GM23338 (cell line): ENCODE measurements around the gene INTU. TPM values are rescaled to one million over a fixed set of nuclear protein-coding genes. Genes with fewer than 3 reads are reported as not detected.
A peak's percentile ranks its signal among the peaks of the same experiment; 100 is the strongest.

Experiments
- ATAC-seq: fragments of 200-7000 bp; cut with Tn5 transposase; 3 replicates; pipeline ENCODE4 v1.9.1; 2020
- DNase-seq: peaks from one replicate; pipeline ENCODE4 v3.0.0-alpha.2; 2015; ENCODE audit warnings: low spot score
- H2AFZ ChIP-seq: fragments of 200-600 bp; sonication (generic); 2 replicates; pipeline ENCODE4 v1.8.0; 2016; ENCODE audit warnings: antibody characterized with exemption, mild to moderate bottlenecking, moderate library complexity
- H3F3A ChIP-seq: fragments of 200-600 bp; sonication (generic); replicated peaks from 2 replicates; pipeline ENCODE4 v1.8.0; 2017; ENCODE audit warnings: antibody characterized with exemption, mixed run types, low read depth
- H3K27ac ChIP-seq: fragments of 200-600 bp; sonication (generic); 2 replicates; pipeline ENCODE4 v1.6.1; 2016; ENCODE audit warnings: low read depth
- H3K27me3 ChIP-seq: fragments of 200-600 bp; sonication (generic); 2 replicates; pipeline ENCODE4 v1.8.0; 2016; ENCODE audit warnings: mild to moderate bottlenecking, mixed run types, moderate library complexity; ENCODE audit not compliant: insufficient read depth
- H3K36me3 ChIP-seq: fragments of 200-600 bp; sonication (generic); 2 replicates; pipeline ENCODE4 v1.8.0; 2016; ENCODE audit warnings: mild to moderate bottlenecking; ENCODE audit not compliant: insufficient read depth
- H3K4me1 ChIP-seq: fragments of 200-600 bp; sonication (generic); 2 replicates; pipeline ENCODE4 v1.8.0; 2016; ENCODE audit warnings: mild to moderate bottlenecking, moderate library complexity; ENCODE audit not compliant: insufficient read depth
- H3K4me2 ChIP-seq: fragments of 200-600 bp; sonication (generic); 2 replicates; pipeline ENCODE4 v1.7.1; 2017; ENCODE audit warnings: mixed run types
- H3K4me3 ChIP-seq: fragments of 200-600 bp; sonication (generic); 2 replicates; pipeline ENCODE4 v1.6.1; 2016; ENCODE audit warnings: mixed run types
- H3K79me2 ChIP-seq: fragments of 200-600 bp; sonication (generic); replicated peaks from 2 replicates; pipeline ENCODE4 v1.8.0; 2017; ENCODE audit warnings: mild to moderate bottlenecking; ENCODE audit not compliant: insufficient read depth
- H3K9me2 ChIP-seq: fragments of 200-600 bp; sonication (generic); 2 replicates; pipeline ENCODE4 v1.8.0; 2017; ENCODE audit not compliant: insufficient read depth
- H4K20me1 ChIP-seq: fragments of 200-600 bp; sonication (generic); replicated peaks from 2 replicates; pipeline ENCODE4 v1.8.0; 2017; ENCODE audit warnings: mild to moderate bottlenecking; ENCODE audit not compliant: insufficient read depth
- H3K27ac Mint-ChIP-seq: 2 replicates; pipeline ENCODE4 v1.8.0; 2020; ENCODE audit warnings: inconsistent platforms, mild to moderate bottlenecking, moderate library complexity, mixed read lengths
- H3K27me3 Mint-ChIP-seq: 3 replicates; pipeline ENCODE4 v1.8.0; 2022; ENCODE audit warnings: low read depth, mild to moderate bottlenecking, moderate library complexity, mixed read lengths, inconsistent platforms; ENCODE audit not compliant: insufficient read depth, poor library complexity
- H3K36me3 Mint-ChIP-seq: 3 replicates; pipeline ENCODE4 v1.8.0; 2021; ENCODE audit warnings: low read depth, mild to moderate bottlenecking, inconsistent platforms, moderate library complexity, mixed read lengths
- H3K4me1 Mint-ChIP-seq: 3 replicates; pipeline ENCODE4 v1.8.0; 2020; ENCODE audit warnings: mild to moderate bottlenecking, inconsistent platforms, mixed read lengths
- H3K4me3 Mint-ChIP-seq: 3 replicates; pipeline ENCODE4 v1.8.0; 2021; ENCODE audit warnings: moderate library complexity, mild to moderate bottlenecking, inconsistent platforms, mixed read lengths
- H3K9me3 Mint-ChIP-seq: 3 replicates; pipeline ENCODE4 v1.8.0; 2020; ENCODE audit warnings: moderate library complexity, mild to moderate bottlenecking, inconsistent platforms, mixed read lengths
- CREB1 ChIP-seq: fragments of 250-450 bp; sonication (Bioruptor Pico); IDR thresholded peaks from 2 replicates; pipeline ENCODE4 v1.5.0; 2020; ENCODE audit warnings: low read depth, mild to moderate bottlenecking, moderate library complexity
- CTCF ChIP-seq, 2 experiments: fragments of 200-600 bp in 1 of 2; sonication (generic) in 1 of 2; conservative IDR thresholded peaks; 2 replicates each; pipeline versions ENCODE4 v1.5.1 to v1.6.1; 2016 to 2017; ENCODE audit warnings: antibody characterized with exemption in 2 of 2, low read depth in 2 of 2, mild to moderate bottlenecking in 2 of 2, moderate library complexity in 1 of 2
- EZH2 ChIP-seq: fragments of 200-600 bp; sonication (generic); IDR thresholded peaks from one replicate; pipeline ENCODE4 v1.8.0; 2017; ENCODE audit warnings: antibody characterized with exemption, mild to moderate bottlenecking, low read depth; ENCODE audit not compliant: unreplicated experiment
- EZH2phosphoT487 ChIP-seq: fragments of 200-600 bp; sonication (generic); IDR thresholded peaks from one replicate; pipeline ENCODE4 v1.8.1; 2018; ENCODE audit warnings: antibody characterized with exemption; ENCODE audit not compliant: unreplicated experiment
- NANOG ChIP-seq: IDR thresholded peaks from 2 replicates; pipeline ENCODE4 v1.6.1; 2016; ENCODE audit warnings: antibody characterized with exemption, borderline replicate concordance
- POLR2AphosphoS5 ChIP-seq: IDR thresholded peaks from 2 replicates; pipeline ENCODE4 v1.6.1; 2016; ENCODE audit warnings: antibody characterized with exemption, low read depth
- REST ChIP-seq: IDR thresholded peaks from one replicate; pipeline ENCODE4 v1.6.1; 2018; ENCODE audit warnings: antibody characterized with exemption; ENCODE audit not compliant: unreplicated experiment
- STAT1 ChIP-seq: IDR thresholded peaks from one replicate; pipeline ENCODE4 v1.6.1; 2016; ENCODE audit warnings: antibody characterized with exemption; ENCODE audit not compliant: unreplicated experiment
- polyA plus RNA-seq: library from polyadenylated mRNA; unstranded; fragments of >200 nt; fragmentation: Nextera tagmentation; extraction: Ambion mirVana; gene quantifications from 2 replicates; pipeline ENCODE4 v1.2.1, GENCODE V29; 2016
- total RNA-seq: library from RNA; depleted of rRNA; stranded (reverse); fragments of >200 nt; shearing (Covaris generic); gene quantifications from 2 replicates; pipeline ENCODE4 v1.2.3, GENCODE V29; 2014

INTU gene
- total and polyA plus RNA-seq, 2 experiments from 2014 or later: 10.3 to 16.6 TPM

- no peak for TF ChIP-seq CTCF (conservative IDR thresholded peaks at IDR 0.05; ENCODE audit: low read depth in 2 of 2)
- TF ChIP-seq POLR2AphosphoS5: no peak
- no peak for TF ChIP-seq STAT1
- no peak for TF ChIP-seq REST
Observed at GRCh38 chr4:127772769-127773671, 140.3 kb downstream of the INTU start (continued).

GRCh38 chr4:127775843-127776242, 143.1 kb downstream of the INTU start:
- no peak for ATAC-seq
- H3K4me2 ChIP-seq: no peak overlapping the region
- TF ChIP-seq EZH2phosphoT487 (no peak), CTCF (conservative IDR thresholded peaks at IDR 0.05; ENCODE audit: low read depth in 2 of 2) (no peak), REST (no peak), CREB1 (CRISPR knock-in tag) (no peak), NANOG (no peak), STAT1 (no peak), EZH2 (no peak)

More at GRCh38 chr4:127775843-127776242, 143.1 kb downstream of the INTU start:
- Histone ChIP-seq H3F3A (0 out of 2 replicates have a peak, but pooled peaks cover under 1% of the 10 kb centered on the region), H4K20me1 (no peaks in the 10 kb centered on the region), H3K27me3 (peaks cover 15% of the 10 kb centered on the region), H3K79me2 (no peaks in the 10 kb centered on the region), H3K4me3 (no peak overlapping the region), H3K4me1 (no peaks in the 10 kb centered on the region), H2AFZ (0 out of 2 replicates have a peak overlapping the region, but pooled peaks have one; percentile 43), H3K36me3 (no peaks in the 10 kb centered on the region), H3K9me2 (no peaks in the 10 kb centered on the region), H3K27ac (no peak overlapping the region)
- Mint-ChIP-seq H3K27me3 (peaks cover 4% of the 10 kb centered on the region), H3K4me1 (peaks cover 9% of the 10 kb centered on the region; the same call in 2 of the 3 replicates), H3K27ac (no peak overlapping the region), H3K4me3 (no peak overlapping the region), H3K9me3 (peaks cover under 1% of the 10 kb centered on the region; the same call in 1 of the 3 replicates), H3K36me3 (peaks cover under 1% of the 10 kb centered on the region; the same call in 1 of the 3 replicates)
- DNase-seq: no peak
